H1 (cell line): ENCODE data around the gene FRS2. TPM values are rescaled to one million over a fixed set of nuclear protein-coding genes. Genes with fewer than 3 reads are reported as not detected.

ENCODE experiments used
- CTCF ChIA-PET: fragments of 300-600 bp; sonication (Branson Sonifier 250); formaldehyde crosslinking; loops from one replicate; lab custom pipeline; 2021; ENCODE audit not compliant: partially characterized antibody; lab: Charles Lee
- POLR2A ChIA-PET: fragments of 300-600 bp; sonication (Branson Sonifier 250); formaldehyde crosslinking; loops from one replicate; lab custom pipeline; 2021; ENCODE audit warnings: inconsistent platforms; ENCODE audit not compliant: partially characterized antibody; lab: Charles Lee
- DNase-seq, 2 experiments: peaks; one replicate each; pipeline versions ENCODE4 v3.0.0 to v3.0.0-alpha.2; 2010 to 2022; ENCODE audit warnings: low spot score in 2 of 2, low read depth in 1 of 2, mixed read lengths in 1 of 2
- FAIRE-seq: peaks from 2 replicates; lab custom pipeline; 2011; peaks lifted over from hg19 to GRCh38; lab: Jason Lieb, UNC
- H2AFZ ChIP-seq: 2 replicates; pipeline ENCODE4 v1.8.1; 2012; ENCODE audit warnings: low read length, inconsistent platforms
- H2AK5ac ChIP-seq: 2 replicates; pipeline ENCODE4 v1.6.1; 2013; ENCODE audit warnings: low read depth, low read length
- H2BK120ac ChIP-seq: replicated peaks from 2 replicates; pipeline ENCODE3; 2013; ENCODE audit warnings: low read depth, low read length, inconsistent platforms
- H2BK12ac ChIP-seq: 2 replicates; pipeline ENCODE4 v1.6.1; 2013; ENCODE audit warnings: low read depth, low read length
- H2BK15ac ChIP-seq: 2 replicates; pipeline ENCODE4 v1.6.1; 2013; ENCODE audit warnings: low read length
- H2BK20ac ChIP-seq: 2 replicates; pipeline ENCODE4 v1.6.1; 2013; ENCODE audit warnings: low read length
- H2BK5ac ChIP-seq: 2 replicates; pipeline ENCODE4 v1.6.1; 2013; ENCODE audit warnings: low read depth, low read length
- H3K14ac ChIP-seq: 2 replicates; pipeline ENCODE4 v1.6.1; 2013; ENCODE audit warnings: inconsistent platforms; ENCODE audit not compliant: insufficient read length
- H3K18ac ChIP-seq: 2 replicates; pipeline ENCODE4 v1.6.1; 2013; ENCODE audit warnings: low read length; ENCODE audit errors: extremely low read depth
- H3K23ac ChIP-seq: 2 replicates; pipeline ENCODE4 v1.6.1; 2013; ENCODE audit warnings: inconsistent platforms; ENCODE audit not compliant: insufficient read length
- H3K23me2 ChIP-seq: 2 replicates; pipeline ENCODE4 v1.6.1; 2013; ENCODE audit warnings: low read depth, low read length
- H3K27ac ChIP-seq: 2 replicates; pipeline ENCODE4 v1.6.1; 2011; ENCODE audit warnings: low read depth, low read length, inconsistent platforms
- H3K27me3 ChIP-seq, 4 experiments: replicated peaks in 1 of 4; 1 replicate in 1 of 4; 2 replicates in 3 of 4; pipeline versions ENCODE4 v1.6.1 to v1.8.1; 2011 to 2013; ENCODE audit warnings: low read length in 3 of 4, mild to moderate bottlenecking in 3 of 4, inconsistent platforms in 2 of 4, mixed read lengths in 2 of 4, moderate library complexity in 1 of 4; ENCODE audit not compliant: control insufficient read depth in 3 of 4, insufficient read depth in 3 of 4; ENCODE audit errors: extremely low read depth in 1 of 4
- H3K36me3 ChIP-seq, 4 experiments: 2 replicates each; pipeline versions ENCODE4 v1.6.1 to v1.8.1; 2011 to 2013; ENCODE audit warnings: mild to moderate bottlenecking in 4 of 4, low read length in 3 of 4, moderate library complexity in 2 of 4, control low read depth in 1 of 4, inconsistent platforms in 1 of 4; ENCODE audit not compliant: insufficient read depth in 4 of 4, control insufficient read depth in 2 of 4
- H3K4ac ChIP-seq: replicated peaks from 2 replicates; pipeline ENCODE3; 2013; ENCODE audit warnings: low read length, low read depth, mixed read lengths, inconsistent platforms; ENCODE audit not compliant: insufficient read length
- H3K4me1 ChIP-seq, 4 experiments: replicated peaks in 1 of 4; 1 replicate in 1 of 4; 2 replicates in 3 of 4; pipeline versions ENCODE4 v1.6.1 to v1.8.1; 2011 to 2013; ENCODE audit warnings: low read length in 3 of 4, inconsistent platforms in 2 of 4, mixed read lengths in 1 of 4; ENCODE audit not compliant: insufficient read depth in 4 of 4, control insufficient read depth in 3 of 4
- H3K4me2 ChIP-seq, 2 experiments: 2 replicates each; pipeline versions ENCODE4 v1.6.1 to v1.8.1; 2011 to 2013; ENCODE audit warnings: low read depth in 2 of 2, low read length in 2 of 2, control low read depth in 1 of 2, inconsistent platforms in 1 of 2, mild to moderate bottlenecking in 1 of 2; ENCODE audit not compliant: insufficient read depth in 1 of 2
- H3K4me3 ChIP-seq, 4 experiments: fragments of 200-600, 300-600 bp in 1 of 4; sonication (generic), shearing (Covaris generic), sonication (Bioruptor Twin) in 1 of 4; 2 replicates each; pipeline versions ENCODE4 v1.5.1 to v1.8.1; 2011 to 2016; ENCODE audit warnings: low read length in 4 of 4, low read depth in 3 of 4, control low read depth in 2 of 4, inconsistent platforms in 2 of 4, mild to moderate bottlenecking in 2 of 4, mixed read lengths in 1 of 4, moderate library complexity in 1 of 4; ENCODE audit not compliant: insufficient read depth in 2 of 4; ENCODE audit errors: extremely low read depth in 1 of 4
- H3K56ac ChIP-seq: replicated peaks from 2 replicates; pipeline ENCODE3; 2013; ENCODE audit warnings: low read depth, mild to moderate bottlenecking, mixed read lengths, low read length, inconsistent platforms; ENCODE audit not compliant: insufficient read length
- H3K79me1 ChIP-seq: 2 replicates; pipeline ENCODE4 v1.6.1; 2013; ENCODE audit warnings: low read depth, low read length, control low read depth
- H3K79me2 ChIP-seq, 2 experiments: 2 replicates each; pipeline versions ENCODE4 v1.6.1 to v1.8.1; 2012 to 2013; ENCODE audit warnings: low read length in 2 of 2, mild to moderate bottlenecking in 2 of 2, inconsistent platforms in 1 of 2; ENCODE audit not compliant: insufficient read depth in 2 of 2, control insufficient read depth in 1 of 2
- H3K9ac ChIP-seq, 4 experiments: replicated peaks in 1 of 4; 1 replicate in 1 of 4; 2 replicates in 3 of 4; pipeline versions ENCODE4 v1.6.1 to v1.8.1; 2011 to 2013; ENCODE audit warnings: low read depth in 3 of 4, low read length in 3 of 4, control low read depth in 2 of 4, mild to moderate bottlenecking in 2 of 4, moderate library complexity in 2 of 4, inconsistent platforms in 1 of 4; ENCODE audit errors: extremely low read depth in 1 of 4
- H3K9me3 ChIP-seq, 2 experiments: 2 replicates each; pipeline versions ENCODE4 v1.6.1 to v1.8.1; 2012 to 2013; ENCODE audit warnings: mild to moderate bottlenecking in 2 of 2, moderate library complexity in 2 of 2, control low read depth in 1 of 2, inconsistent platforms in 1 of 2, low read depth in 1 of 2, low read length in 1 of 2, mixed read lengths in 1 of 2; ENCODE audit not compliant: insufficient read depth in 2 of 2
- H4K20me1 ChIP-seq, 2 experiments: replicated peaks in 1 of 2; 2 replicates each; pipeline versions ENCODE3 to v1.8.1; 2011 to 2013; ENCODE audit warnings: inconsistent platforms in 2 of 2, low read length in 2 of 2, mild to moderate bottlenecking in 1 of 2; ENCODE audit not compliant: insufficient read depth in 2 of 2, control insufficient read depth in 1 of 2
- H4K5ac ChIP-seq: 2 replicates; pipeline ENCODE4 v1.6.1; 2013; ENCODE audit warnings: low read length, low read depth, mixed read lengths, inconsistent platforms; ENCODE audit not compliant: insufficient read length
- H4K8ac ChIP-seq: 2 replicates; pipeline ENCODE4 v1.8.0; 2013; ENCODE audit warnings: mild to moderate bottlenecking, moderate library complexity, low read length, inconsistent platforms; ENCODE audit not compliant: insufficient read depth; ENCODE audit errors: extremely low read depth
- H4K91ac ChIP-seq: replicated peaks from 2 replicates; pipeline ENCODE3; 2013; ENCODE audit warnings: low read length, mixed read lengths, inconsistent platforms; ENCODE audit not compliant: insufficient read length
- BCL11A ChIP-seq, 2 experiments: IDR thresholded peaks; one replicate each; pipeline ENCODE4 v1.6.1; 2011; ENCODE audit warnings: low read depth in 2 of 2, low read length in 2 of 2, mild to moderate bottlenecking in 2 of 2
- CBX8 ChIP-seq: fragments of 300-800, 300-1000 bp; sonication (generic); IDR thresholded peaks from 2 replicates; pipeline ENCODE4 v1.7.1; 2016; ENCODE audit warnings: low read depth, low read length, borderline replicate concordance
- EZH2 ChIP-seq: fragments of 200-600 bp; sonication (generic); IDR thresholded peaks from 2 replicates; pipeline ENCODE4 v1.7.1; 2012; ENCODE audit warnings: low read depth, mild to moderate bottlenecking, moderate library complexity, low read length, inconsistent platforms; ENCODE audit not compliant: severe bottlenecking
- GABPA ChIP-seq: IDR thresholded peaks from 2 replicates; pipeline ENCODE4 v1.6.1; 2011; ENCODE audit warnings: mild to moderate bottlenecking, low read length, moderate library complexity, borderline replicate concordance; ENCODE audit not compliant: insufficient read depth
- HDAC6 ChIP-seq: IDR thresholded peaks from one replicate; pipeline ENCODE4 v1.7.1; 2012; ENCODE audit warnings: low read depth, mild to moderate bottlenecking, inconsistent platforms, low read length, moderate library complexity
- MAFK ChIP-seq: IDR thresholded peaks from 2 replicates; pipeline ENCODE4 v1.6.1; 2012; ENCODE audit warnings: low read depth, mild to moderate bottlenecking, improper control_type of control experiment, low read length
- RAD21 ChIP-seq, 2 experiments: IDR thresholded peaks in 1 of 2; conservative IDR thresholded peaks in 1 of 2; 2 replicates each; pipeline ENCODE4 v1.6.1; 2011; ENCODE audit warnings: low read depth in 2 of 2, low read length in 2 of 2, improper control_type of control experiment in 1 of 2, inconsistent platforms in 1 of 2, mild to moderate bottlenecking in 1 of 2, moderate library complexity in 1 of 2
- SIN3A ChIP-seq, 2 experiments: IDR thresholded peaks in 1 of 2; conservative IDR thresholded peaks in 1 of 2; 2 replicates each; pipeline ENCODE4 v1.6.1; 2011 to 2012; ENCODE audit warnings: low read length in 2 of 2, improper control_type of control experiment in 1 of 2, low read depth in 1 of 2, mild to moderate bottlenecking in 1 of 2
- SP2 ChIP-seq: IDR thresholded peaks from 2 replicates; pipeline ENCODE4 v1.6.1; 2012; ENCODE audit warnings: mild to moderate bottlenecking, low read length, inconsistent platforms
- SUZ12 ChIP-seq: fragments of 200-600 bp; sonication (generic); IDR thresholded peaks from 2 replicates; pipeline ENCODE4 v1.6.1; 2012; ENCODE audit warnings: mild to moderate bottlenecking, inconsistent platforms, low read length, moderate library complexity, mixed read lengths
- TBP ChIP-seq: IDR thresholded peaks from 2 replicates; pipeline ENCODE4 v1.6.1; 2011; ENCODE audit warnings: low read depth, low read length, improper control_type of control experiment
- WGBS, 2 experiments: shearing (Covaris generic) in 1 of 2; methylation state at CpG; one replicate each; pipeline versions ENCODE4 v1.1.6 to v1.1.7; 2013 to 2015; ENCODE audit warnings: low lambda C conversion rate in 2 of 2, mixed read lengths in 2 of 2, inconsistent platforms in 1 of 2, low coverage in 1 of 2, missing lambda C conversion rate in 1 of 2; ENCODE audit not compliant: insufficient replicate concordance in 2 of 2, insufficient coverage in 1 of 2, insufficient read length in 1 of 2; ENCODE audit errors: extremely low coverage in 1 of 2, missing lambda C conversion rate in 1 of 2; 5-methylcytosine and 5-hydroxymethylcytosine counted together
- polyA plus RNA-seq, 7 experiments: library from polyadenylated mRNA; depleted of rRNA in 3 of 7; stranded (reverse) in 5 of 7; unstranded in 2 of 7; fragments of >200 nt in 5 of 7; fragments of 200-250 nt in 2 of 7; gene quantifications; 1 replicate in 5 of 7; 2 replicates in 1 of 7; 4 replicates in 1 of 7; pipeline versions ENCODE4 v1.2.1 to v1.2.3, GENCODE V29; 2011 to 2013; ENCODE audit warnings: missing spikeins in 2 of 7, mixed read lengths in 2 of 7
- total RNA-seq: library from RNA; stranded (reverse); fragmentation: NEBNext Ultra II Directional; extraction: Animal tissue kit (Norgen Biotek cat#: 25700); gene quantifications from 2 replicates; pipeline ENCODE4 v1.2.1, GENCODE V29; 2021
- TF ChIP-seq, protein P1 (sequence below): IDR thresholded peaks from 2 replicates; pipeline ENCODE4 v1.6.1; 2011; ENCODE audit warnings: low read length, improper control_type of control experiment

Gene FRS2
- total and polyA plus RNA-seq, 2 of the 8 experiments (the other 6 are each of a cell fraction or from before 2014, with no cell fraction given) = 10.3 to 35.8 TPM

DNA sequence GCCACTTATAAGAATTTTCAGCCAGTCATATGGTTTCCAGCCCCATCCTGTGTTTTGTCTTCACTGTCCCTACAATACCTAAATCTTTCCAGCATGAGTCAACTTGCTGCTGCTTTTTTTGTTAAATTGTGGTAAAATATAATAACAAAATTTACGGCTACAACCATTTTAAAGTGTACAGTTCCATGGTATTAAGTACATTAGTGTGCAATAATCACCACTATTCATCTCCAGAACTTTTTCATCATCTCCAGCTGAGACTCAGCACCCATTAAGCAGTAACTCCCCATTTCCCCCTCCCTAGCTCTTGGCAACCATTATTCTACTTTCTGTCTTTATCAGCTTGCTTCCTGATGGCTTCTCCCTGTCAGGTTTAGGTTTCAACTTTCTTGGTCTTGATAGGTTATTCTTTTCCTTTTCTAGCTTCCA, 39.1 kb downstream of the FRS2 start:
- no peak overlapping the region for H2BK12ac ChIP-seq
- H3K36me3 ChIP-seq = no peaks in the 10 kb centered on the region
- ChIA-PET POLR2A (no interaction called here), CTCF (no interaction called here)
- 96% methylated on average over 1 of the region's 1 CpG; no CpG with 5 or more reads in 1 of the 2 experiments for WGBS, 2 experiments
- no peak overlapping the region for H4K91ac ChIP-seq
- H3K4me2 ChIP-seq = no peak overlapping the region
- H4K5ac ChIP-seq = no peak overlapping the region
- peaks cover 8 to 12% of the 10 kb centered on the region in 2 experiments for H4K20me1 ChIP-seq
- no peaks in the 10 kb centered on the region for H3K9me3 ChIP-seq
- H3K14ac ChIP-seq = no peak overlapping the region
- no peak overlapping the region for H3K23ac ChIP-seq
- H2BK120ac ChIP-seq = no peak overlapping the region
- peaks cover 0 to 1% (median 0%) of the 10 kb centered on the region in 4 experiments; a peak in 1 of 7 replicates for H3K27me3 ChIP-seq
- no peak overlapping the region for H3K27ac ChIP-seq
- H2BK5ac ChIP-seq = no peak overlapping the region
- no peak overlapping the region for H2AFZ ChIP-seq
- no peaks in the 10 kb centered on the region for H3K23me2 ChIP-seq
- no peak for FAIRE-seq
- no peak overlapping the region for H3K18ac ChIP-seq
- no peak for DNase-seq
- H3K4me1 ChIP-seq = peaks cover 0 to 3% (median 1%) of the 10 kb centered on the region in 4 experiments; a peak in 3 of 7 replicates
- H3K79me2 ChIP-seq = peaks cover 4 to 97% of the 10 kb centered on the region in 2 experiments; a peak in 3 of 4 replicates
- no peak overlapping the region for H4K8ac ChIP-seq
- H3K56ac ChIP-seq = no peak overlapping the region
- H3K4ac ChIP-seq = no peak overlapping the region
- peaks cover 4% of the 10 kb centered on the region; the same call in 1 of the 2 replicates for H3K79me1 ChIP-seq
- no peak overlapping the region for H2BK20ac ChIP-seq
- no peak overlapping the region for H2BK15ac ChIP-seq
- no peak overlapping the region for H3K9ac ChIP-seq
- H3K4me3 ChIP-seq = no peak overlapping the region
- H2AK5ac ChIP-seq = no peak overlapping the region
- no peak for TF ChIP-seq HDAC6
- TF ChIP-seq, protein P1, sequence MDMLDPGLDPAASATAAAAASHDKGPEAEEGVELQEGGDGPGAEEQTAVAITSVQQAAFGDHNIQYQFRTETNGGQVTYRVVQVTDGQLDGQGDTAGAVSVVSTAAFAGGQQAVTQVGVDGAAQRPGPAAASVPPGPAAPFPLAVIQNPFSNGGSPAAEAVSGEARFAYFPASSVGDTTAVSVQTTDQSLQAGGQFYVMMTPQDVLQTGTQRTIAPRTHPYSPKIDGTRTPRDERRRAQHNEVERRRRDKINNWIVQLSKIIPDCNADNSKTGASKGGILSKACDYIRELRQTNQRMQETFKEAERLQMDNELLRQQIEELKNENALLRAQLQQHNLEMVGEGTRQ = no peak
- no peak for TF ChIP-seq GABPA
- TF ChIP-seq MAFK = no peak
- no peak for TF ChIP-seq EZH2
- no peak for TF ChIP-seq TBP
- no peak for TF ChIP-seq BCL11A (IDR thresholded peaks at IDR 0.05; ENCODE audit: low read depth in 2 of 2, low read length in 2 of 2)
- TF ChIP-seq RAD21 (IDR thresholded peaks at IDR 0.05 in 1 of 2, conservative IDR thresholded peaks at IDR 0.05 in 1 of 2; ENCODE audit: low read depth in 2 of 2, low read length in 2 of 2) = no peak
- TF ChIP-seq SIN3A (conservative IDR thresholded peaks at IDR 0.05 in 1 of 2, IDR thresholded peaks at IDR 0.05 in 1 of 2; ENCODE audit: low read depth in 1 of 2, low read length in 2 of 2) = no peak
- TF ChIP-seq SP2 = no peak
- TF ChIP-seq SUZ12 = no peak
- TF ChIP-seq CBX8 = no peak
